Measurements from ENCODE around the gene CILP. TPM values are rescaled to one million over a fixed set of nuclear protein-coding genes. Genes with fewer than 3 reads are reported as not detected.
A peak's percentile ranks its signal among the peaks of the same experiment; 100 is the strongest.

The CILP gene
- total and polyA plus RNA-seq, 2 of the 13 experiments (the other 11 are each of a cell fraction or from before 2014, with no cell fraction given), result 0.03 TPM; not detected in 1

GRCh38 chr15:65184868-65185717, 26.2 kb downstream of the CILP start, which contains the start of gene CLPX (continued):
- TF ChIP-seq CHCHD3 (CRISPR knock-in tag; IDR thresholded peaks at IDR 0.05) (no peak), ZSCAN20 (CRISPR knock-in tag; IDR thresholded peaks at IDR 0.05; ENCODE audit: borderline replicate concordance) (no peak), ADNP (CRISPR knock-in tag; IDR thresholded peaks at IDR 0.05) (no peak), ZC3H4 (CRISPR knock-in tag; IDR thresholded peaks at IDR 0.05; ENCODE audit: borderline replicate concordance) (no peak), PHF21A (CRISPR knock-in tag; IDR thresholded peaks at IDR 0.05) (peak; percentile 77), ZNF430 (CRISPR knock-in tag; IDR thresholded peaks at IDR 0.05) (no peak; the same call in 1 of the 2 replicates), ZNF17 (CRISPR knock-in tag; IDR thresholded peaks at IDR 0.05) (peak; percentile 59; the same call in 1 of the 2 replicates), ZNF446 (CRISPR knock-in tag; IDR thresholded peaks at IDR 0.05) (no peak), ZNF101 (CRISPR knock-in tag; IDR thresholded peaks at IDR 0.05; ENCODE audit: borderline replicate concordance, low read depth) (no peak), ZNF513 (CRISPR knock-in tag; conservative IDR thresholded peaks at IDR 0.05) (no peak), KAT2B (IDR thresholded peaks at IDR 0.05; ENCODE audit: borderline replicate concordance, low read depth, low read length) (no peak), ERF (CRISPR knock-in tag; IDR thresholded peaks at IDR 0.05) (peak; percentile 81), BATF2 (CRISPR knock-in tag; IDR thresholded peaks at IDR 0.05) (no peak), DPF2 (CRISPR knock-in tag; IDR thresholded peaks at IDR 0.05; ENCODE audit: borderline replicate concordance, low read depth) (no peak), KLF11 (CRISPR knock-in tag; IDR thresholded peaks at IDR 0.05) (0 out of 2 replicates have a peak, but pooled peaks have one; percentile 32)
- TF ChIP-seq, protein P1, sequence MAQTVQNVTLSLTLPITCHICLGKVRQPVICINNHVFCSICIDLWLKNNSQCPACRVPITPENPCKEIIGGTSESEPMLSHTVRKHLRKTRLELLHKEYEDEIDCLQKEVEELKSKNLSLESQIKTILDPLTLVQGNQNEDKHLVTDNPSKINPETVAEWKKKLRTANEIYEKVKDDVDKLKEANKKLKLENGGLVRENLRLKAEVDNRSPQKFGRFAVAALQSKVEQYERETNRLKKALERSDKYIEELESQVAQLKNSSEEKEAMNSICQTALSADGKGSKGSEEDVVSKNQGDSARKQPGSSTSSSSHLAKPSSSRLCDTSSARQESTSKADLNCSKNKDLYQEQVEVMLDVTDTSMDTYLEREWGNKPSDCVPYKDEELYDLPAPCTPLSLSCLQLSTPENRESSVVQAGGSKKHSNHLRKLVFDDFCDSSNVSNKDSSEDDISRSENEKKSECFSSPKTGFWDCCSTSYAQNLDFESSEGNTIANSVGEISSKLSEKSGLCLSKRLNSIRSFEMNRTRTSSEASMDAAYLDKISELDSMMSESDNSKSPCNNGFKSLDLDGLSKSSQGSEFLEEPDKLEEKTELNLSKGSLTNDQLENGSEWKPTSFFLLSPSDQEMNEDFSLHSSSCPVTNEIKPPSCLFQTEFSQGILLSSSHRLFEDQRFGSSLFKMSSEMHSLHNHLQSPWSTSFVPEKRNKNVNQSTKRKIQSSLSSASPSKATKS (CRISPR knock-in tag; IDR thresholded peaks at IDR 0.05), result no peak
- TF ChIP-seq, protein P2, sequence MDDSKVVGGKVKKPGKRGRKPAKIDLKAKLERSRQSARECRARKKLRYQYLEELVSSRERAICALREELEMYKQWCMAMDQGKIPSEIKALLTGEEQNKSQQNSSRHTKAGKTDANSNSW (CRISPR knock-in tag; IDR thresholded peaks at IDR 0.05; ENCODE audit: borderline replicate concordance), result no peak
- TF ChIP-seq, protein P3, sequence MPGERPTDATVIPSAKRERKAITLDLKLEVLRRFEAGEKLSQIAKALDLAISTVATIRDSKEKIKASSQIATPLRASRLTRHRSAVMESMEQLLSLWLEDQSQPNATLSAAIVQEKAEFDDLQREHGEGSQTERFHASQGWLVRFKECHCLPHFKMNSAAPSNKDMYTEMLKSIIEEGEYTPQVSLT (CRISPR knock-in tag; IDR thresholded peaks at IDR 0.05; ENCODE audit: borderline replicate concordance, low read depth), result no peak; the same call in 1 of the 2 replicates
- TF ChIP-seq, protein P4, sequence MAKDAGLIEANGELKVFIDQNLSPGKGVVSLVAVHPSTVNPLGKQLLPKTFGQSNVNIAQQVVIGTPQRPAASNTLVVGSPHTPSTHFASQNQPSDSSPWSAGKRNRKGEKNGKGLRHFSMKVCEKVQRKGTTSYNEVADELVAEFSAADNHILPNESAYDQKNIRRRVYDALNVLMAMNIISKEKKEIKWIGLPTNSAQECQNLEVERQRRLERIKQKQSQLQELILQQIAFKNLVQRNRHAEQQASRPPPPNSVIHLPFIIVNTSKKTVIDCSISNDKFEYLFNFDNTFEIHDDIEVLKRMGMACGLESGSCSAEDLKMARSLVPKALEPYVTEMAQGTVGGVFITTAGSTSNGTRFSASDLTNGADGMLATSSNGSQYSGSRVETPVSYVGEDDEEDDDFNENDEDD (CRISPR knock-in tag; IDR thresholded peaks at IDR 0.05; ENCODE audit: borderline replicate concordance), result no peak; the same call in 1 of the 2 replicates
- TF ChIP-seq, protein P5, sequence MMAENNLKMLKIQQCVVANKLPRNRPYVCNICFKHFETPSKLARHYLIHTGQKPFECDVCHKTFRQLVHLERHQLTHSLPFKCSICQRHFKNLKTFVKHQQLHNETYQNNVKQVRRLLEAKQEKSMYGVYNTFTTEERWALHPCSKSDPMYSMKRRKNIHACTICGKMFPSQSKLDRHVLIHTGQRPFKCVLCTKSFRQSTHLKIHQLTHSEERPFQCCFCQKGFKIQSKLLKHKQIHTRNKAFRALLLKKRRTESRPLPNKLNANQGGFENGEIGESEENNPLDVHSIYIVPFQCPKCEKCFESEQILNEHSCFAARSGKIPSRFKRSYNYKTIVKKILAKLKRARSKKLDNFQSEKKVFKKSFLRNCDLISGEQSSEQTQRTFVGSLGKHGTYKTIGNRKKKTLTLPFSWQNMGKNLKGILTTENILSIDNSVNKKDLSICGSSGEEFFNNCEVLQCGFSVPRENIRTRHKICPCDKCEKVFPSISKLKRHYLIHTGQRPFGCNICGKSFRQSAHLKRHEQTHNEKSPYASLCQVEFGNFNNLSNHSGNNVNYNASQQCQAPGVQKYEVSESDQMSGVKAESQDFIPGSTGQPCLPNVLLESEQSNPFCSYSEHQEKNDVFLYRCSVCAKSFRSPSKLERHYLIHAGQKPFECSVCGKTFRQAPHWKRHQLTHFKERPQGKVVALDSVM (CRISPR knock-in tag; IDR thresholded peaks at IDR 0.05), result no peak
